Esophagus squamous epithelium (tissue), 4 donors: Measurements from ENCODE around the gene HCRTR2.
"Not testable (repeated sequence)": the region's sequence is repeated elsewhere in the genome, so short reads cannot be mapped to it uniquely, and the experiment has no call there.

Experiments
- POLR2A ChIP-seq, 4 donors: fragments of 450-650 bp; IDR thresholded peaks; one replicate each; pipeline ENCODE4 v1.6.1; 2017; ENCODE audit warnings: antibody characterized with exemption in 4 of 4, mild to moderate bottlenecking in 4 of 4, moderate library complexity in 3 of 4
- TF ChIP-seq, protein P1 (sequence below), 6 experiments: fragments of 450-650 bp in 4 of 6; fragments of 200-600 bp in 2 of 6; sonication (generic) in 2 of 6; IDR thresholded peaks; one replicate each; pipeline ENCODE4 v1.5.1; 2016 to 2019; ENCODE audit warnings: antibody characterized with exemption in 6 of 6, mild to moderate bottlenecking in 4 of 6, moderate library complexity in 4 of 6

DNA sequence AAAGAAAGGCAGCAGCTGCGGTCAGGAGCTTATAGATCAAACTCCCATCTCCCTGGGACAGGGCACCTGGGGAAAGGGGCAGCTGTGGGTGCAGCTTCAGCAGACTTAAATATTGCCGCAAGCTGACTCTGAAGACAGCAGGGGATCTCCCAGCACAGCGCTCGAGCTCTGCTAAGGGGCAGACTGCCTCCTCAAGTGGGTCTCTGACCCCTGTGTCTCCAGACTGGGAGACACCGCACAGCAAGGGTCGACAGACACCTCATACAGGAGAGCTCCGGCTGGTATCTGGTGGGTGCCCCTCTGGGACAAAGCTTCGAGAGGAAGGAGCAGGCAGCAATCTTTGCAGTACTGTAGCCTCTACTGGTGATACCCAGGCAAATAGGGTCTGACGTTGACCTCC lies 15.5 kb upstream of the HCRTR2 start:
- TF ChIP-seq, protein P1, sequence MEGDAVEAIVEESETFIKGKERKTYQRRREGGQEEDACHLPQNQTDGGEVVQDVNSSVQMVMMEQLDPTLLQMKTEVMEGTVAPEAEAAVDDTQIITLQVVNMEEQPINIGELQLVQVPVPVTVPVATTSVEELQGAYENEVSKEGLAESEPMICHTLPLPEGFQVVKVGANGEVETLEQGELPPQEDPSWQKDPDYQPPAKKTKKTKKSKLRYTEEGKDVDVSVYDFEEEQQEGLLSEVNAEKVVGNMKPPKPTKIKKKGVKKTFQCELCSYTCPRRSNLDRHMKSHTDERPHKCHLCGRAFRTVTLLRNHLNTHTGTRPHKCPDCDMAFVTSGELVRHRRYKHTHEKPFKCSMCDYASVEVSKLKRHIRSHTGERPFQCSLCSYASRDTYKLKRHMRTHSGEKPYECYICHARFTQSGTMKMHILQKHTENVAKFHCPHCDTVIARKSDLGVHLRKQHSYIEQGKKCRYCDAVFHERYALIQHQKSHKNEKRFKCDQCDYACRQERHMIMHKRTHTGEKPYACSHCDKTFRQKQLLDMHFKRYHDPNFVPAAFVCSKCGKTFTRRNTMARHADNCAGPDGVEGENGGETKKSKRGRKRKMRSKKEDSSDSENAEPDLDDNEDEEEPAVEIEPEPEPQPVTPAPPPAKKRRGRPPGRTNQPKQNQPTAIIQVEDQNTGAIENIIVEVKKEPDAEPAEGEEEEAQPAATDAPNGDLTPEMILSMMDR (IDR thresholded peaks at IDR 0.05): not testable (repeated sequence)
- not testable (repeated sequence) for TF ChIP-seq POLR2A (IDR thresholded peaks at IDR 0.05)
